CD4-positive, alpha-beta T cell treated with Interleukin-21 for 1 hour (primary cell): ENCODE data around the gene SYTL4.
"Not testable (repeated sequence)": the region's sequence is repeated elsewhere in the genome, so short reads cannot be mapped to it uniquely, and the experiment has no call there.

Source experiments
- DNase-seq: peaks from one replicate; pipeline ENCODE4 v3.0.0-alpha.2; 2020

Gene SYTL4

DNA sequence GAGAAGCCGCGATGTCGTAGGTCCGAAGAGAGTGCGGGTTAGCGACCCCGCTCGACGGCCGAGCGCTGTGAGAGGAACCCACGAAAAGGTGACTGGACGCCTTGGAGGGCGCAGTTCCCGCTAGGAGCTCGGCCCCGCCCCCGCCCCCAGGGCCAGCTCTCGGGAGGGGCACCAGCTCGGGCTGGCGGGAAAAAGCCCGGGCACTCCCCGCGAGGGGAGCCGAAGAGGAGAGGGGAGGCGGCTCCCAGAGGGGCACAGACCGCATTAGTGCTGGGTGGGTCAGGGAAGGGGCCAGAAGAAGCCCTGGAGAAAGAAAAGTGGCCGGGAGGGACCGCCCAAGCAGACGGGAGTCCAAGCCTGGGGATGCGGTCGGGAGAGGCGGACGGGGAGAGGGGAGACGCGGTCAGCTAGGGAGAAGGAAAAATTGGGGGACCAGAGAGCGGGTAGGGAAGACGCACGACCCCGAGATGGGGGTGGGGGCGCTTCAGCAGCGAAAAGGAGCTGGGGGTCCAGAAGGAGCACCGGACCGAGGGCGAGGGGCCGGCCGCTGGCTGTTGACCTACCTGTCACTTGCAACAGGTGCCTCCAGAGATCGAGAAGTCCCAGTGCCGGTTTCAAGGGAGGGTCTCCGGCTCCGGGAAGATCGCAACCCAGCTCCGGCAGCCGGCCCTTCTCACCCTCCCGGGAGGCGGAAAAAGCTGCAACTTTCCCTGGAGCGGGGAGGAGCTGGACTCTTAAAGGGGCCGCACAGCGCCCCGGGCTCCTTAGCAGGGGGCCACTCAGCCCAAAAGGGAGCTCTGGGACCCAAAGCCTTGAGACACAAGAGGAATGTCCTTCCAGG, at the start of gene SYTL4:
Gene SYTL4, minus strand, starts transcription at position 681 of the 841 bp plus-strand sequence. CDS start 30,084 bp downstream, outside the sequence.
- no peak for DNase-seq

- not testable (repeated sequence) for DNase-seq
Observed at GRCh38 chrX:100769439-100769838, 37.5 kb upstream of the SYTL4 start.

DNA sequence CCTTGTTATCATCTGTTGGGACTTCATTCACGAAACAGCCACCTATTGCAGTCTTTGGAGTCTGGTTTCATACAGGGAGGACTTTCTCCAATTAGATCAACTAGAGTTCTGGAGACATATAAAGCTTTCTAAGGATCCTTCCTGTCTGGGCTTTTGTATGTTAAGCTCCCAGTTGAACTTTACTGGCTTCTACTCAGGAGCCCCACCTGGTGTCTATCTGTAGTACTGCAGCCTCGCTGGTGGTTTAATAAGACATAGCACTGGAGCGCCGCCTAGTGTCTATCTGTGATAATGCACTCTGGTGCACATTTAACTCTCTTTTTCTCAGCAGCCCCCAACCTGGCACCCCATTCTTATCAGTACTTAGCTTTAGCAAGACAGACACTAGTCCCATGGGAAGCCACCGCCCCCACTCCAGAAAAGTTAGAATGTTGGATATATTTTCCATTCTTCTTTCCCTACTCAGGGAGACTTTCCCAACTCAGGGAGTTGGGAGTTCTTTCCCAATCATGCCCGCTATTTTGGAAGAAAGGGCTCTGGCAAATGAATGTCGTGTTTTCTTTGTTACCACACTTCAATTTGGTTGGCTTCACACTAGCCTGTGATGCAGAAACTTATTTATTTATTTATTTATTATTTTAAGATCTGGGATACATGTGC, 36.9 kb upstream of the SYTL4 start:
- peak; percentile 80 for DNase-seq

DNA sequence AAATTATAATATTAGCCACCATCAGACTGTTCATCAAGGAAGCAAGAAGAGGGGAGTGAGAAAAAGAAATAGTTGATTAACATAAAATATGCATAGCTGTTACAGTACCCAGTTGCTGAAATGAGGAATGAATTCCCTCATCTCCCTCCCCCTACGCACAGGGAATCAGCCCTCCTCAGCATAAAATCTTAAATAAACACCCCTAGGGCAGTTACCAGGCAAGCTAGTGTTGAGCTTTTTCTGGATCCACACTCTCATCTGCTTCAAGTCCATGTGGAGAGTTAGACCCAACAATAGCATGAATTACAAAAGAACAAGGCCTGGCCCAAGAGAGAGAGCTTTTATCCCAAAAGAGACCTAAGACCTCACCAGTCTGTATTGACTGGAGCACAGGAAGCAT, 19.0 kb upstream of the SYTL4 start:
- no peak for DNase-seq

DNA sequence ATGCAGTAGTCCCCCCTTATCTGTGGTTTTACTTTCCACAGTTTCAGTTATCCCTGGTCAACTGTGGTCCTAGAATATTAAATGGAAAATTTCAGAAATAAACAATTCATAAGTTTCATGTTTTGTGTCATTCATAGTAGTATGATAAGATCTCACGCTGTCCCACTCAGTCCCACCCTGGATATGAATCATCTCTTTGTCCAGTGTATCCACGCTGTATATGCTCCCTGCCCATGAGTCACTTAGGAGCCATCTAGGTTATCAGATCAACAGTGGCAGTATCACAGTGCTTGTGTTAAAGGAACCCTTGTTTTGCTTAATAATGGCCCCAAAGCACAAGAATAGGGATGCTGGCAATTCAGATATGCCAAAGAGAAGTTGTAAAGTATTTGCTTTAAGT, 16.2 kb upstream of the SYTL4 start:
- no peak for DNase-seq

- DNase-seq = no peak
Observed at GRCh38 chrX:100747703-100748102, 15.8 kb upstream of the SYTL4 start.

DNA sequence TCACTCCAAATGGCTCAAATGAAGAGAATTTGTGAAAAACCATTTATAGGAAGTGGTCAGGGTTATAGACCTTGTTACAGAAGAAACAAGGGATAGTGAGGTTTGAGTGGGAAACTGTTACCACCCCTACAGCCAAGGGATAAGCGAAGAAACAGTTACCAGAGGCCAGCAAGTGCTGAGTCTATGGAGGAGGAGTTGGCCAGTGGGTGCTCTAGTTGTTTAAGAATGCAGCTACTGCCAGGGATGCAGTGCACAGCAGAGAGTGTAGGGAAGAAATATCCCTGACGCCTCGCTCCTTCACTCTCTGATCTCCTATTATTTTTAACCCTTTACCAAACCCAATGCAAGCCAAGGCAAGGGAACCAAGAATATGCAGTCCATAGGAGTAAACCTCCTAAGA, 15.2 kb upstream of the SYTL4 start:
- DNase-seq = no peak

DNA sequence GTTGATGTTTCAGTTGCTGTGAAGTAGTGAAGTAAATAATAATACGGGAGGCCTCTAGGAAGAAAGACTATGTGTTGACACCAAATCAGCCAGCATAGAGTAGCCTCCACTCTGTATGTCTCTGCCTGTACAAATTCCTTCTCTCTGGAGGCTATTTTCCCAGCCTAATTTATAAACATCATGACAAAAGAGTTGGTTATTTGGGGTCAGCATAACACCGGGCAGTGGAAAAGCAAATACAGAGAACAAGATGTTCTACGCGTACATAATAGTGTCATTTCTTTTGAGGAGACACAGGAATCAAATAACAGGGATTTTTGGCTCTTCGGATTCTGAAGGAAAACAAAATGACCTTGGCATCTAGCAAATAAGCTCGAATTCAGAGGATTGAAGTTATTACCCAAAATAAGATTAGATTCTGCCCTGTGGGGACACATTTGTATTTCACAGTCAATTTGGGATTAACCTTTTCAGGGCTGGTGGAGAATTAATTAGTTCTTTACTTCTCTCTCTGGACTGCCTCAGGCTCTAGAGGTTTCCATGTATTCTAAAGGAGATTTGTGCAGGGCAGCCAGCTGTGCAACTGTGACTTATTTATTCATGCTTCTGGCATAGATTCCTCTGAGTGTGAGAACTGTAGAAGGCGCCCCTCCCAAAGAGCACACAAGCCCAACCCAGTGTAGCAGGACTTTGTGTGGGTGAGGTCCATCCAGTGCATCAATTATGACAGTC, 14.1 kb upstream of the SYTL4 start:
- no peak for DNase-seq

- no peak for DNase-seq
Observed at GRCh38 chrX:100745205-100745604, 13.3 kb upstream of the SYTL4 start.

DNA sequence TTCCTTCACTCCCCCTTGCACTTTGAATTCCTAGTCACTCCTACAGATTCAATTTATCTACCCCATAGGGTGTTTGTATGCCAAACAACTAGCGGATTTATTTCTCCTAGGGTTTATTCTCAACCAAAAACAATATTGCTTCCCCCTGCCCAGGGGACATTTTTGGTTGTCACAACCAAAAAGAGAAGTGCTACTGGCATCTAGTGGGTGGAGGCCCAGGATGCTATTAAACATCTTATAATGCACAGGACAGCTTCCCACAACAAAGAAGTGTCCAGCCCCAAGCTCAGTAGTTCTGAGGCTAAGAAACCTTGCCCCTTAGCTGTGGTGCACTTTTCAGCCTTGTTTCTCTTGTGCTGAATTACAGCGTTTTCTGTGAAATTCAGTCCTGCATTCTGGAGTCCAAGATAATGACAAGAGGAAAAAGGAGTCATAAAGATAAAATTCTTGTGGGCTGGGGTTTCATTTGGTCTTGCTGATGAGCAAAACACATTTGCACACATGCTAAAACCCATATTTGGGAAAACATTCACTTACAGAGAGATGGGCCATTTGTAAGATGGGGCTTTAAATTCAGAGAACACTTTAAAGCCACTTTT, 11.2 kb upstream of the SYTL4 start:
- no peak for DNase-seq

DNA sequence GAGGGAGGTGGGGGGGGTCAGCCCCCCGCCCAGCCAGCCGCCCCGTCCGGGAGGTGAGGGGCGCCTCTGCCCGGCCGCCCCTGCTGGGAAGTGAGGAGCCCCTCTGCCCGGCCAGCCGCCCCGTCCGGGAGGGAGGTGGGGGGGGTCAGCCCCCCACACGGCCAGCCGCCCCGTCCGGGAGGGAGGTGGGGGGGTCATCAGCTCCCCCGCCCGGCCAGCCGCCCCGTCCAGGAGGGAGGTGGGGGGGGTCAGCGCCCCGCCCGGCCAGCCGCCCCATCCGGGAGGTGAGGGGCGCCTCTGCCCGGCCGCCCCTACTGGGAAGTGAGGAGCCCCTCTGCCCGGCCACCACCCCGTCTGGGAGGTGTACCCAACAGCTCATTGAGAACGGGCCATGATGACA, 7.9 kb downstream of the SYTL4 start:
- not testable (repeated sequence) for DNase-seq

DNA sequence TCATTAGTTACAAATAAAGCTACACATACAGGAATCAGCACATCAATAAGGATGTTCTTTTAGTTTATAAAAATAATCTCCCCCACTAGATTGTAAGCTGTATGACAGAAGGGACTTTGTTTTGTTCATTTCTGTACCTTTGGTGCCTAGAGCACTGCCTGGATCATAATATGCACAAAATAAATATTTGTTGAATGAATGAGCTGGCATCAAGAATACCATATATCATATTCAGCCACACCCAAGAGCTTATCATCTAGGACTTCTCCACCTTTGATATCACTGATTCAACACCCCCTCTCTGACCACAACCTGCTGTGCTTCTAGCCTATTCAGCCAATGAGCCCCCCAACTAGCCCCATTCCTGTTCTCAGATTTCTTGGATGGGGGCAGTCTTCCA, 10.6 kb downstream of the SYTL4 start:
- no peak for DNase-seq

- DNase-seq = no peak
Observed at GRCh38 chrX:100720301-100720700, 11.6 kb downstream of the SYTL4 start.

DNA sequence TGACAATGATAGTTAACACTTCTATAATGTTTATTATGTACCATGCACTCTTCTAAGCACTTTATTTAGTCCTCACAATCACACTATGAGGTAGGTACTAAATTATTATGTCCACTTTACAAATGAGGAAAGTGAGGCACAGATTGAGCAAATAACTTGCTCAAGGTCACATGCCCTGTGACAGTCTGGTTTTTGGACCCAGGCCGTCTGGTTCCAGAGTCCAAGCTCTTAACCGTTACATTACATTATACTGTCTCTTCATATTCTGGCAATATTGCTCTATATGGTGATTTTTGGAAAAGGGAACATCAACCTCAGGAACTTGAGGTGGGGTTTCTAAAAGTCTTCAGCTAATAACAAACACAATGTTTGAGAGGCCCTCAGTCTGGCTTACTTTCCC, 12.8 kb downstream of the SYTL4 start:
- no peak for DNase-seq

DNA sequence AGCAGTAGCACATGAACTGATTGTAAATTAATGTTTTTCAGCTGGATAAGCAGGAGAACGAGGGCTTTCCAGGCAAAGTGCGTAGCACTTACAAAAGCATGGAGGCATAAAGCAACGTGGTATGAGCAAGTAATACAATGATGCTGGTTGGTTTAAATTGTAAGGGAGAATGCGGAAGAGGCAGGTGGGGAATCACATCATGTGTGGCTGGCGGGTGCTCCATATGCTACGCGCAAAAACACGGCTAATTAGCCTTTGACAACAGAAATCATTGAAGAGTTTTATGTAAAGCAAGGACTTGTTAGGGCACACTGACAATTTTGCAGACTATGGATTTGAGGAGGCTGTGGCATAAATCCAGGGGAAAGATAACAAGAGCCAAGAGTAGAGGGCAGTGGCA, 14.6 kb downstream of the SYTL4 start:
- DNase-seq = no peak

GRCh38 chrX:100710816-100711215, 21.1 kb downstream of the SYTL4 start:
- DNase-seq = no peak

- DNase-seq = no peak
Observed at GRCh38 chrX:100704581-100705203, 27.2 kb downstream of the SYTL4 start.

DNA sequence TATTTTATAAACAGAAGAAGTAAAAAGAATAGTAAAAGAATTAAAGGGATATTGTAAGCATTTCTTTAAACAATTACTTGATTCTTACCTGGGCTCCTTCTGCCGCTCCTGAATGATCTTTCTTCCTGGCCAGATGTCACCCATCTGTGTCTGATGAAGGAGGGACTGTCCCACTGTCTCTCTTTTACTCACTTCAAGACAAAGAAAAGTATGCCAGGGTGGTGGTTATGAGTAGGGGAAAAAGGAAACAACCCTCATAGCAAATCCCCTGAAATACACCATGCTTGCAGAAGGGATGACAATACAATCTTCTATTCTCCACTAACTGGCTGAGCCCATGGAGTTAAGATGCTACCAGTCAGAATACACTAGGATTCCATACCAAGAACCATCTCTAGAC, 31.1 kb downstream of the SYTL4 start:
- no peak for DNase-seq

DNA sequence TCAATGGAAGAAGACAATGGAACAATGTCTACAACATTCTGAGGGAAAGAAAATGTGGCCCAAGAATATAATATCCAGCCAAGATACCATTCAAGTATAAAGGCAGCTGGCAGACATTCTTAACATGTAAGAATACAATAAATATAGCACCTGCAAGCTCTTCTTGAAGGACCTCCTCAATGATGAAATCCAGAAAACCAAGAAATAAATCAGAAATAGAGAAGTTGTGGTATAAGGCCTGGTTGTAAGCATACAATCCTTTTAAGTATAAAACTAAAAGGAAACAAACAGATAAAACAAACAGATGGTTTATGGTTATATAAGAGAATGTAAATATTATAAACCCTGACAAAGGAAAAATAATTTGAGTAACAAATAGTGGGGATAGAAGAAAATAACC, 33.4 kb downstream of the SYTL4 start:
- DNase-seq = no peak

- DNase-seq = no peak
Observed at GRCh38 chrX:100696699-100697351, 35.1 kb downstream of the SYTL4 start.

DNA sequence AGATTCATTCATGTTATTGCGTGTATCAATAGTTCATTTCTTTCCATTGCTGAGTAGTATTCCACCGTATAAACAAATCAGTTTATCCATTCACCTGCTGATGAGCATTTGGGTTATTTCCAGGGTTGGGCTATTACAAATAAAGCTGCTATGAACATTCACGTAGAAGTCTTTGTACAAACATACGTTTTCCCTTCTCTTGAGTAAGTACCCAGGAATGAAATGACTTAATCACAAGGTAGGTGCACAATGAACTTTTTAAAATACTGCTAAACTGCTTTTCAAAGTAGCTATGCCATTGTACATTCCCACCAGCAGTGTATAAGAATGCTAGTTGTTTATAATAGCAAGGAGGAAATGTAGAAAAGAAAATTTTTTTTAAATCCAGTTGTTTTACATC, 35.9 kb downstream of the SYTL4 start:
- no peak for DNase-seq

DNA sequence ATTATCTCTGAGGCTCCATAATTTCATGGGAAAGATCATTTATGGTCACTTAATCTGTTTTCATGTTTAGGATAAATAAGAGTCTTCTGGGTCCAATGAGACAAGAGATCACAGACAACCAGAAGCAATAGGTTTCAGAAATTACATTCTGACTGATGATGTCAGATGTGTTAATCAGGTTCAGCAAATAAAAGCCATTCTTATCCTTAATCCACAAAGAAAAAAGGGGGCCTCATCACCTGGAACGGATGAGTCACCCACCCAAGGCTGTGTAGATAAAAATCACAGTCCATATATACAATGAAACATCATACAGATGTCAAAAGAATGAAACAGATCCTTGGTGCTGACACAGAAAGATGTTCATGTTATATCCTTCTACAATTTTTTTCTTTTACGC, 36.6 kb downstream of the SYTL4 start:
- DNase-seq = no peak
